Measurements from ENCODE around the gene EPHX1.
"Not testable (repeated sequence)": the region's sequence is repeated elsewhere in the genome, so short reads cannot be mapped to it uniquely, and the experiment has no call there.

Gene EPHX1

GRCh38 chr1:225777583-225778336 lies 32.2 kb upstream of the EPHX1 start, which contains the start of gene SRP9:
Gene SRP9 (plus strand): TSS chr1:225777826. CDS start chr1:225777941, 115 bp downstream.
- peak; percentile 88 for DNase-seq

- DNase-seq = no peak
Observed at GRCh38 chr1:225778337-225778669, 31.6 kb upstream of the EPHX1 start.

- DNase-seq = not testable (repeated sequence)
Observed at GRCh38 chr1:225779165-225779564, 30.8 kb upstream of the EPHX1 start.

- DNase-seq = no peak
Observed at GRCh38 chr1:225780134-225780533, 29.8 kb upstream of the EPHX1 start.

- DNase-seq = no peak
Observed at GRCh38 chr1:225780630-225781029, 29.3 kb upstream of the EPHX1 start.

GRCh38 chr1:225789142-225789541 lies 20.8 kb upstream of the EPHX1 start:
- DNase-seq = not testable (repeated sequence)

- DNase-seq = no peak
Observed at GRCh38 chr1:225794954-225795353, 15.0 kb upstream of the EPHX1 start.

- not testable (repeated sequence) for DNase-seq
Observed at GRCh38 chr1:225796097-225796496, 13.8 kb upstream of the EPHX1 start.

- DNase-seq = not testable (repeated sequence)
Observed at GRCh38 chr1:225801146-225801545, 8.8 kb upstream of the EPHX1 start.

- DNase-seq = no peak
Observed at GRCh38 chr1:225806249-225806648, 3.7 kb upstream of the EPHX1 start.

GRCh38 chr1:225806736-225807135 lies 3.2 kb upstream of the EPHX1 start:
- DNase-seq = not testable (repeated sequence)

- no peak for DNase-seq
Observed at GRCh38 chr1:225808136-225808535, 1.8 kb upstream of the EPHX1 start.

- not testable (repeated sequence) for DNase-seq
Observed at GRCh38 chr1:225810579-225811538, 935 bp downstream of the EPHX1 start.

- DNase-seq = no peak
Observed at GRCh38 chr1:225811622-225812487, 1.9 kb downstream of the EPHX1 start.

GRCh38 chr1:225812488-225813213 lies 2.7 kb downstream of the EPHX1 start:
- no peak for DNase-seq

GRCh38 chr1:225813214-225813964 lies 3.5 kb downstream of the EPHX1 start:
- DNase-seq = peak; percentile 78

GRCh38 chr1:225814381-225814780 lies 4.5 kb downstream of the EPHX1 start:
- DNase-seq = no peak

- DNase-seq = not testable (repeated sequence)
Observed at GRCh38 chr1:225815090-225815489, 5.2 kb downstream of the EPHX1 start.

- DNase-seq = no peak
Observed at GRCh38 chr1:225815526-225816178, 5.7 kb downstream of the EPHX1 start.

GRCh38 chr1:225816643-225817538 lies 7.0 kb downstream of the EPHX1 start:
- DNase-seq = no peak
